ENCODE results near the gene S1PR5.

GRCh38 chr19:10533646-10534386, 16.6 kb upstream of the S1PR5 start:
- TF ChIP-seq MED1 (CRISPR knock-in tag; IDR thresholded peaks at IDR 0.05; ENCODE audit: borderline replicate concordance) = no peak
- TF ChIP-seq, protein P1, sequence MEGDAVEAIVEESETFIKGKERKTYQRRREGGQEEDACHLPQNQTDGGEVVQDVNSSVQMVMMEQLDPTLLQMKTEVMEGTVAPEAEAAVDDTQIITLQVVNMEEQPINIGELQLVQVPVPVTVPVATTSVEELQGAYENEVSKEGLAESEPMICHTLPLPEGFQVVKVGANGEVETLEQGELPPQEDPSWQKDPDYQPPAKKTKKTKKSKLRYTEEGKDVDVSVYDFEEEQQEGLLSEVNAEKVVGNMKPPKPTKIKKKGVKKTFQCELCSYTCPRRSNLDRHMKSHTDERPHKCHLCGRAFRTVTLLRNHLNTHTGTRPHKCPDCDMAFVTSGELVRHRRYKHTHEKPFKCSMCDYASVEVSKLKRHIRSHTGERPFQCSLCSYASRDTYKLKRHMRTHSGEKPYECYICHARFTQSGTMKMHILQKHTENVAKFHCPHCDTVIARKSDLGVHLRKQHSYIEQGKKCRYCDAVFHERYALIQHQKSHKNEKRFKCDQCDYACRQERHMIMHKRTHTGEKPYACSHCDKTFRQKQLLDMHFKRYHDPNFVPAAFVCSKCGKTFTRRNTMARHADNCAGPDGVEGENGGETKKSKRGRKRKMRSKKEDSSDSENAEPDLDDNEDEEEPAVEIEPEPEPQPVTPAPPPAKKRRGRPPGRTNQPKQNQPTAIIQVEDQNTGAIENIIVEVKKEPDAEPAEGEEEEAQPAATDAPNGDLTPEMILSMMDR (IDR thresholded peaks at IDR 0.05 in 2 of 3, conservative IDR thresholded peaks at IDR 0.05 in 1 of 3; ENCODE audit: insufficient read depth in 2 of 3, low read depth in 1 of 3, low read length in 3 of 3) = no peak
- no peak for TF ChIP-seq CHD4 (IDR thresholded peaks at IDR 0.05; ENCODE audit: insufficient read depth, insufficient replicate concordance, low read depth, low read length, poor library complexity, severe bottlenecking)
- no peak for TF ChIP-seq NR4A1 (CRISPR knock-in tag; IDR thresholded peaks at IDR 0.05)
- no peak for TF ChIP-seq NR4A1 (tag; IDR thresholded peaks at IDR 0.05)
- TF ChIP-seq XRCC3 (IDR thresholded peaks at IDR 0.05) = no peak

All from K562 (cell line).